Lung (tissue), 12 donors: ENCODE measurements around the gene RPL28. TPM values are rescaled to one million over a fixed set of nuclear protein-coding genes. Genes with fewer than 3 reads are reported as not detected.

Source experiments
- ATAC-seq: fragments of 200-7000 bp; cut with Tn5 transposase; one replicate; pipeline ENCODE4 v1.9.1; 2020; ENCODE audit warnings: moderate number of reproducible peaks; ENCODE audit not compliant: insufficient read depth, low FRiP score
- DNase-seq, 3 donors: peaks; one replicate each; pipeline ENCODE4 v3.0.0-alpha.2; 2013 to 2017
- H3K27ac ChIP-seq, 2 donors: one replicate each; pipeline ENCODE4 v1.5.1; 2013; ENCODE audit warnings: mild to moderate bottlenecking in 2 of 2, moderate library complexity in 2 of 2, control low read depth in 1 of 2, inconsistent platforms in 1 of 2, low read depth in 1 of 2, low read length in 1 of 2
- H3K27me3 ChIP-seq, 3 donors: one replicate each; pipeline ENCODE4 v1.5.1; 2013; ENCODE audit warnings: low read length in 2 of 3; ENCODE audit not compliant: control insufficient read depth in 3 of 3, insufficient read depth in 3 of 3
- H3K36me3 ChIP-seq, 4 donors: one replicate each; pipeline ENCODE4 v1.5.1; 2013; ENCODE audit warnings: low read length in 4 of 4, mild to moderate bottlenecking in 1 of 4, moderate library complexity in 1 of 4; ENCODE audit not compliant: control insufficient read depth in 4 of 4, insufficient read depth in 4 of 4
- H3K4me1 ChIP-seq, 5 donors: one replicate each; pipeline ENCODE4 v1.5.1; 2013; ENCODE audit warnings: low read length in 5 of 5, mild to moderate bottlenecking in 2 of 5, moderate library complexity in 1 of 5; ENCODE audit not compliant: control insufficient read depth in 5 of 5, insufficient read depth in 5 of 5
- H3K4me3 ChIP-seq: one replicate; pipeline ENCODE4 v1.5.1; 2013; ENCODE audit warnings: mild to moderate bottlenecking, control low read depth, moderate library complexity
- H3K9ac ChIP-seq, 2 donors: one replicate each; pipeline ENCODE4 v1.5.1; 2013; ENCODE audit warnings: low read length in 2 of 2, control low read depth in 1 of 2; ENCODE audit not compliant: insufficient read depth in 1 of 2
- H3K9me3 ChIP-seq, 4 donors: one replicate each; pipeline ENCODE4 v1.5.1; 2013; ENCODE audit warnings: low read length in 3 of 4, mild to moderate bottlenecking in 1 of 4, moderate library complexity in 1 of 4; ENCODE audit not compliant: control insufficient read depth in 4 of 4, insufficient read depth in 3 of 4
- WGBS, 2 donors: extraction: QIAGEN DNeasy Blood & Tissue Kit; methylation state at CpG; one replicate each; pipeline ENCODE4 v1.1.7; 2013; 5-methylcytosine and 5-hydroxymethylcytosine counted together
- polyA plus RNA-seq, 2 donors: library from polyadenylated mRNA; stranded (reverse); fragments of 200-250 nt; gene quantifications; one replicate each; pipeline ENCODE4 v1.2.1, GENCODE V29; 2013
- total RNA-seq, 2 donors: library from RNA; depleted of rRNA in 1 of 2; stranded (reverse); fragments of >200 nt in 1 of 2; gene quantifications; one replicate each; pipeline ENCODE4 v1.2.1, GENCODE V29; 2014 to 2021
- TF ChIP-seq, protein P1 (sequence below): IDR thresholded peaks from 2 replicates; pipeline ENCODE4 v1.5.1; 2012; ENCODE audit warnings: mild to moderate bottlenecking; ENCODE audit errors: control extremely low read depth, extremely low read depth
- donor health status: control.
- donor health status: control.
- donor health status: Bipolar disorder and iron deficiency.
- donor health status: healthy.
- donor health status: DM: yes; HTN: yes; CAD: no.

The RPL28 gene
- total and polyA plus RNA-seq, 4 donors = 272 to 3,086 (median 1,601) TPM

DNA sequence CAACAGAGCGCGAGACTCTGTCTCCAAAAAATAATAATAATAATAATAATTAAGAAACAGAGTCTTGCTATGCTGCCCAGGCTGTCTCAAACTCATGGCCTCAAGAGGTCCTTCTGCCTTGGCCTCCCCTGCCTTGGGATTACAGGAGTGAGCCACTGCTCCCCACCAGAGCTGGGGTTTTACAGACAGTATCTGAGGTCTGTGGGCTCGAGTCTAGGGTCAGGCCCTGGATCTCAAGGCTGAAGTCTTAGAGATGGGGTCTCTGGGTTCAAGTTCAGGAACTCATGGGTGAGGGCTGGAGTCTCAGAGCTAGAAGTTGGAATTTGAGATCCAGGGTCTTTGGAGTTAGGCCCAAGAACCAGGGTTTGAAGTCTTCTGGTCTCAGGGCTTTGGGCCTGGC is 18.9 kb upstream of the RPL28 start:
- ATAC-seq (no peak), DNase-seq (no peak)
- no peak overlapping the region for H3K9ac ChIP-seq
- no peak overlapping the region for H3K4me3 ChIP-seq
- TF ChIP-seq, protein P1, sequence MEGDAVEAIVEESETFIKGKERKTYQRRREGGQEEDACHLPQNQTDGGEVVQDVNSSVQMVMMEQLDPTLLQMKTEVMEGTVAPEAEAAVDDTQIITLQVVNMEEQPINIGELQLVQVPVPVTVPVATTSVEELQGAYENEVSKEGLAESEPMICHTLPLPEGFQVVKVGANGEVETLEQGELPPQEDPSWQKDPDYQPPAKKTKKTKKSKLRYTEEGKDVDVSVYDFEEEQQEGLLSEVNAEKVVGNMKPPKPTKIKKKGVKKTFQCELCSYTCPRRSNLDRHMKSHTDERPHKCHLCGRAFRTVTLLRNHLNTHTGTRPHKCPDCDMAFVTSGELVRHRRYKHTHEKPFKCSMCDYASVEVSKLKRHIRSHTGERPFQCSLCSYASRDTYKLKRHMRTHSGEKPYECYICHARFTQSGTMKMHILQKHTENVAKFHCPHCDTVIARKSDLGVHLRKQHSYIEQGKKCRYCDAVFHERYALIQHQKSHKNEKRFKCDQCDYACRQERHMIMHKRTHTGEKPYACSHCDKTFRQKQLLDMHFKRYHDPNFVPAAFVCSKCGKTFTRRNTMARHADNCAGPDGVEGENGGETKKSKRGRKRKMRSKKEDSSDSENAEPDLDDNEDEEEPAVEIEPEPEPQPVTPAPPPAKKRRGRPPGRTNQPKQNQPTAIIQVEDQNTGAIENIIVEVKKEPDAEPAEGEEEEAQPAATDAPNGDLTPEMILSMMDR = no peak
- peaks cover 0 to 11% (median 0%) of the 10 kb centered on the region in 5 donors for H3K4me1 ChIP-seq
- peaks cover 0 to 4% (median 0%) of the 10 kb centered on the region in 4 donors for H3K9me3 ChIP-seq
- H3K36me3 ChIP-seq = no peaks in the 10 kb centered on the region
- no peak overlapping the region for H3K27ac ChIP-seq
- WGBS, 2 donors = 59 to 75% methylated on average over 3 of the region's 3 CpGs
- peaks cover 0 to 25% (median 8%) of the 10 kb centered on the region in 3 donors for H3K27me3 ChIP-seq

GRCh38 chr19:55368106-55368505 is 17.6 kb upstream of the RPL28 start:
- TF ChIP-seq, protein P1 = no peak
- ATAC-seq = no peak
- WGBS, 2 donors = 89 to 90% methylated on average over 16 of the region's 16 CpGs

GRCh38 chr19:55368701-55369563 is 16.8 kb upstream of the RPL28 start:
- no peak overlapping the region for H3K4me3 ChIP-seq
- H3K9ac ChIP-seq = no peak overlapping the region
- TF ChIP-seq, protein P1 = no peak
- no peak for DNase-seq
- peaks cover 0 to 4% (median 0%) of the 10 kb centered on the region in 4 donors for H3K9me3 ChIP-seq
- no peak overlapping the region for H3K27ac ChIP-seq
- 9 to 20% methylated on average over 32 to 54 of the region's 54 CpGs for WGBS, 2 donors
- peaks cover 0 to 15% (median 8%) of the 10 kb centered on the region in 5 donors for H3K4me1 ChIP-seq
- peak; percentile 41 for ATAC-seq
- H3K36me3 ChIP-seq = no peaks in the 10 kb centered on the region
- peaks cover 4 to 31% (median 11%) of the 10 kb centered on the region in 3 donors for H3K27me3 ChIP-seq

More at GRCh38 chr19:55368106-55368505, 17.6 kb upstream of the RPL28 start:
- DNase-seq = no peak
- H3K36me3 ChIP-seq = no peaks in the 10 kb centered on the region
- peaks cover 0 to 4% (median 0%) of the 10 kb centered on the region in 4 donors for H3K9me3 ChIP-seq
- H3K9ac ChIP-seq = no peak overlapping the region
- no peak overlapping the region for H3K4me3 ChIP-seq
- peaks cover 0 to 11% (median 6%) of the 10 kb centered on the region in 5 donors for H3K4me1 ChIP-seq
- H3K27me3 ChIP-seq = peaks cover 4 to 31% (median 11%) of the 10 kb centered on the region in 3 donors
- no peak overlapping the region for H3K27ac ChIP-seq
